Measurements from ENCODE around the gene SNRPE.

DNA sequence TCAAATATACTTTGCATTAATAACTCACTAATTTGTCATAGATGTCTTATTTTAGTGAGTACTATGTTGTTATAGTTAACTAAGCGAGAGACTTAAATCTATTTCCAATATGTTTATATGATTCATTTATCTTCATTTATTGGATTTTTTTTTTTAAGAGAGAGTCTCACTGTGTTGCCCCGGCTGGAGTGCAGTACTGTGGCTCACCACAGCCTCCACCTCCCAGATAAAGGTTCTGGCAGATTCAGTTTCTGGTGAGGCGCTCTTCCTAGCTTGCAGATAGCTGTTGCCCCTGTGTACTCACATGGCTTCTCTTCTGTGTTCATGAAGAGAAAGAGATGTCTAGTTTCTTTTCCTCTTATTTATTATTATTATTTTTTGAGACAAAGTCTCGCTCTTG is 43.9 kb downstream of the SNRPE start:
- TF ChIP-seq, protein P1, sequence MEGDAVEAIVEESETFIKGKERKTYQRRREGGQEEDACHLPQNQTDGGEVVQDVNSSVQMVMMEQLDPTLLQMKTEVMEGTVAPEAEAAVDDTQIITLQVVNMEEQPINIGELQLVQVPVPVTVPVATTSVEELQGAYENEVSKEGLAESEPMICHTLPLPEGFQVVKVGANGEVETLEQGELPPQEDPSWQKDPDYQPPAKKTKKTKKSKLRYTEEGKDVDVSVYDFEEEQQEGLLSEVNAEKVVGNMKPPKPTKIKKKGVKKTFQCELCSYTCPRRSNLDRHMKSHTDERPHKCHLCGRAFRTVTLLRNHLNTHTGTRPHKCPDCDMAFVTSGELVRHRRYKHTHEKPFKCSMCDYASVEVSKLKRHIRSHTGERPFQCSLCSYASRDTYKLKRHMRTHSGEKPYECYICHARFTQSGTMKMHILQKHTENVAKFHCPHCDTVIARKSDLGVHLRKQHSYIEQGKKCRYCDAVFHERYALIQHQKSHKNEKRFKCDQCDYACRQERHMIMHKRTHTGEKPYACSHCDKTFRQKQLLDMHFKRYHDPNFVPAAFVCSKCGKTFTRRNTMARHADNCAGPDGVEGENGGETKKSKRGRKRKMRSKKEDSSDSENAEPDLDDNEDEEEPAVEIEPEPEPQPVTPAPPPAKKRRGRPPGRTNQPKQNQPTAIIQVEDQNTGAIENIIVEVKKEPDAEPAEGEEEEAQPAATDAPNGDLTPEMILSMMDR (IDR thresholded peaks at IDR 0.05; ENCODE audit: low read depth, low read length): no peak
- no peak for TF ChIP-seq EZH2phosphoT487 (IDR thresholded peaks at IDR 0.05; ENCODE audit: low read depth)

Measured in OCI-LY3 (cell line).